A673 (cell line): Measurements from ENCODE around the gene SFXN1. TPM values are rescaled to one million over a fixed set of nuclear protein-coding genes. Genes with fewer than 3 reads are reported as not detected.
"Not testable (repeated sequence)": the region's sequence is repeated elsewhere in the genome, so short reads cannot be mapped to it uniquely, and the experiment has no call there.

ENCODE experiments used
- BruUV-seq: library from RNA; stranded (reverse); fragments of 400-500 nt; replicated peaks from 2 replicates; lab custom pipeline; 2021; lab: Mats Ljungman, UMichigan
- CTCF ChIA-PET: fragments of 300-600 bp; sonication (Branson Sonifier 250); formaldehyde crosslinking; loops from one replicate; lab custom pipeline; 2022; ENCODE audit warnings: antibody characterized with exemption; lab: Charles Lee
- POLR2A ChIA-PET: fragments of 300-600 bp; sonication (Branson Sonifier 250); formaldehyde crosslinking; loops from one replicate; lab custom pipeline; 2022; ENCODE audit warnings: antibody characterized with exemption; ENCODE audit not compliant: low non-redundant PET; lab: Charles Lee
- DNase-seq: peaks from one replicate; pipeline ENCODE4 v3.0.0-alpha.2; 2015; ENCODE audit warnings: low spot score
- H3K27ac ChIP-seq: fragments of 200-600 bp; sonication (generic); 2 replicates; pipeline ENCODE4 v1.5.1; 2016; ENCODE audit warnings: mixed run types, low read depth, mild to moderate bottlenecking, mixed read lengths, antibody characterized with exemption, low read length; ENCODE audit not compliant: poor library complexity, severe bottlenecking
- H3K27me3 ChIP-seq: fragments of 200-600 bp; sonication (generic); replicated peaks from 2 replicates; pipeline ENCODE4 v1.6.1; 2017; ENCODE audit warnings: mixed run types, low read depth, mild to moderate bottlenecking, mixed read lengths, antibody characterized with exemption, low read length; ENCODE audit not compliant: insufficient read depth, poor library complexity
- H3K36me3 ChIP-seq: fragments of 200-600 bp; sonication (generic); 2 replicates; pipeline ENCODE4 v1.6.1; 2016; ENCODE audit warnings: mixed run types, mild to moderate bottlenecking, mixed read lengths, antibody characterized with exemption, low read length; ENCODE audit not compliant: insufficient read depth, poor library complexity, severe bottlenecking
- H3K4me1 ChIP-seq: fragments of 200-600 bp; sonication (generic); 2 replicates; pipeline ENCODE4 v1.6.1; 2017; ENCODE audit warnings: mixed run types, mild to moderate bottlenecking, mixed read lengths, antibody characterized with exemption, low read length; ENCODE audit not compliant: insufficient read depth, poor library complexity, severe bottlenecking
- H3K4me3 ChIP-seq: fragments of 200-600 bp; sonication (generic); 2 replicates; pipeline ENCODE4 v1.5.1; 2016; ENCODE audit warnings: low read depth, mixed run types, mild to moderate bottlenecking, mixed read lengths, low read length; ENCODE audit not compliant: poor library complexity, severe bottlenecking
- H3K9me3 ChIP-seq: fragments of 200-600 bp; sonication (generic); 2 replicates; pipeline ENCODE4 v1.6.1; 2016; ENCODE audit warnings: mixed run types, low read depth, mild to moderate bottlenecking, mixed read lengths, antibody characterized with exemption, low read length; ENCODE audit not compliant: poor library complexity, severe bottlenecking
- EZH2 ChIP-seq: fragments of 200-600 bp; sonication (generic); IDR thresholded peaks from 2 replicates; pipeline ENCODE4 v1.6.1; 2017; ENCODE audit warnings: borderline replicate concordance, low read depth, mild to moderate bottlenecking, mixed read lengths, antibody characterized with exemption, low read length; ENCODE audit not compliant: poor library complexity, severe bottlenecking
- intact Hi-C: fragments of 100-400 bp; cut with micrococcal nuclease; formaldehyde crosslinking; loops from one replicate; pipeline ENCODE4 v1.10.0; 2022; ENCODE audit not compliant: unreplicated experiment
- total RNA-seq: library from RNA; stranded (reverse); gene quantifications from 2 replicates; pipeline ENCODE4 v1.2.3, GENCODE V29; 2021
- TF ChIP-seq, protein P1 (sequence below): fragments of 300-800, 200-600 bp; sonication (generic); conservative IDR thresholded peaks from 2 replicates; pipeline ENCODE4 v1.5.1; 2017; ENCODE audit warnings: low read depth, mild to moderate bottlenecking, antibody characterized with exemption, low read length, moderate library complexity, mixed read lengths

The SFXN1 gene
- total RNA-seq, 1 experiment from 2014 or later: 108 TPM

- ChIA-PET CTCF (no interaction called here), POLR2A (no interaction called here)
- intact Hi-C loops: no loop called here
- Histone ChIP-seq H3K27me3 (peaks cover 81% of the 10 kb centered on the region), H3K4me3 (no peak overlapping the region), H3K9me3 (no peaks in the 10 kb centered on the region), H3K4me1 (no peaks in the 10 kb centered on the region), H3K36me3 (no peaks in the 10 kb centered on the region), H3K27ac (no peak overlapping the region)
- DNase-seq: no peak
- TF ChIP-seq EZH2: no peak
- TF ChIP-seq, protein P1, sequence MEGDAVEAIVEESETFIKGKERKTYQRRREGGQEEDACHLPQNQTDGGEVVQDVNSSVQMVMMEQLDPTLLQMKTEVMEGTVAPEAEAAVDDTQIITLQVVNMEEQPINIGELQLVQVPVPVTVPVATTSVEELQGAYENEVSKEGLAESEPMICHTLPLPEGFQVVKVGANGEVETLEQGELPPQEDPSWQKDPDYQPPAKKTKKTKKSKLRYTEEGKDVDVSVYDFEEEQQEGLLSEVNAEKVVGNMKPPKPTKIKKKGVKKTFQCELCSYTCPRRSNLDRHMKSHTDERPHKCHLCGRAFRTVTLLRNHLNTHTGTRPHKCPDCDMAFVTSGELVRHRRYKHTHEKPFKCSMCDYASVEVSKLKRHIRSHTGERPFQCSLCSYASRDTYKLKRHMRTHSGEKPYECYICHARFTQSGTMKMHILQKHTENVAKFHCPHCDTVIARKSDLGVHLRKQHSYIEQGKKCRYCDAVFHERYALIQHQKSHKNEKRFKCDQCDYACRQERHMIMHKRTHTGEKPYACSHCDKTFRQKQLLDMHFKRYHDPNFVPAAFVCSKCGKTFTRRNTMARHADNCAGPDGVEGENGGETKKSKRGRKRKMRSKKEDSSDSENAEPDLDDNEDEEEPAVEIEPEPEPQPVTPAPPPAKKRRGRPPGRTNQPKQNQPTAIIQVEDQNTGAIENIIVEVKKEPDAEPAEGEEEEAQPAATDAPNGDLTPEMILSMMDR: no peak
- no TSS peak for BruUV-seq
Measured at GRCh38 chr5:175447571-175447970, 30.8 kb upstream of the SFXN1 start.

GRCh38 chr5:175448276-175448675 lies 30.1 kb upstream of the SFXN1 start:
- intact Hi-C loops: no loop called here
- POLR2A ChIA-PET: no interaction called here

GRCh38 chr5:175452166-175452565 lies 26.2 kb upstream of the SFXN1 start:
- Histone ChIP-seq H3K4me1 (no peaks in the 10 kb centered on the region), H3K27me3 (peaks cover 76% of the 10 kb centered on the region), H3K27ac (no peak overlapping the region), H3K4me3 (no peak overlapping the region), H3K36me3 (no peaks in the 10 kb centered on the region), H3K9me3 (no peaks in the 10 kb centered on the region)
- no peak for DNase-seq
- ChIA-PET POLR2A (no interaction called here), CTCF (no interaction called here)
- TF ChIP-seq, protein P1: no peak
- TF ChIP-seq EZH2: no peak
- BruUV-seq: no TSS peak
- intact Hi-C loops: no loop called here

More at GRCh38 chr5:175448276-175448675, 30.1 kb upstream of the SFXN1 start:
- TF ChIP-seq EZH2: no peak
- TF ChIP-seq, protein P1: no peak
- H3K27ac ChIP-seq: no peak overlapping the region
- no peaks in the 10 kb centered on the region for H3K36me3 ChIP-seq
- no peak for DNase-seq
- H3K9me3 ChIP-seq: no peaks in the 10 kb centered on the region
- CTCF ChIA-PET: no interaction called here
- no peaks in the 10 kb centered on the region for H3K4me1 ChIP-seq
- H3K27me3 ChIP-seq: peaks cover 82% of the 10 kb centered on the region
- BruUV-seq: no TSS peak
- H3K4me3 ChIP-seq: no peak overlapping the region

DNA sequence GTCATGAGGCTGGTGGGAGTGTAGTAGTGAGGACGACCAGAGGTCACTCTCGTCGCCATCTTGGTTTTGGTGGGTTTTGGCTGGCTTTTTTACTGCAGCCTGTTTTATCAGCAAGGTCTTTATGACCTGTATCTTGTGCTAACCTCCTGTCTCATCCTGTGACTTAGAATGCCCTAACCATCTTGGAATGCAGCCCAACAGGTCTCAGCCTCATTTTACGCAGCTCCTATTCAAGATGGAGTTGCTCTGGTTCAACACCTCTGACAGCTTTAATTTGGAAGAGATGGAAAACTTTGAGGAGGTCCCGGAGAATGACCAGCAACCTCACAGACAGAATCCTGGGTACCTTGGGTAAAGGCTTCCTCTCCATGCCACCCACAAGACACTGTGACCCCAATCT lies 24.0 kb upstream of the SFXN1 start:
- H3K27ac ChIP-seq, H3K9me3 ChIP-seq, CTCF ChIA-PET, H3K4me3 ChIP-seq, H3K4me1 ChIP-seq, H3K36me3 ChIP-seq, BruUV-seq, DNase-seq, intact Hi-C loops, POLR2A ChIA-PET: not testable (repeated sequence)
- H3K27me3 ChIP-seq: peaks cover 58% of the 10 kb centered on the region
